H9 (cell line): ENCODE data around the gene TJP3. TPM values are rescaled to one million over a fixed set of nuclear protein-coding genes. Genes with fewer than 3 reads are reported as not detected.

Experiments used
- DNase-seq: peaks from one replicate; pipeline ENCODE4 v3.0.0-alpha.2; 2017
- H2AFZ ChIP-seq: one replicate; pipeline ENCODE4 v1.6.1; 2013; ENCODE audit warnings: mild to moderate bottlenecking, low read length, control low read depth, moderate library complexity
- H2AK5ac ChIP-seq: 2 replicates; pipeline ENCODE4 v1.6.1; 2013; ENCODE audit warnings: low read length, control low read depth, mixed read lengths; ENCODE audit not compliant: insufficient read length
- H2BK120ac ChIP-seq: one replicate; pipeline ENCODE4 v1.6.1; 2013; ENCODE audit warnings: low read depth, mild to moderate bottlenecking, low read length, control low read depth, inconsistent platforms; ENCODE audit not compliant: poor library complexity, severe bottlenecking
- H2BK12ac ChIP-seq: 2 replicates; pipeline ENCODE4 v1.6.1; 2013; ENCODE audit warnings: low read length, control low read depth, mixed read lengths, low read depth; ENCODE audit not compliant: insufficient read length
- H2BK15ac ChIP-seq: 2 replicates; pipeline ENCODE4 v1.6.1; 2013; ENCODE audit warnings: low read depth, low read length, control low read depth
- H2BK20ac ChIP-seq: one replicate; pipeline ENCODE4 v1.6.1; 2013; ENCODE audit warnings: low read depth, mild to moderate bottlenecking, low read length, control low read depth, inconsistent platforms; ENCODE audit not compliant: poor library complexity, severe bottlenecking
- H2BK5ac ChIP-seq: 2 replicates; pipeline ENCODE4 v1.6.1; 2013; ENCODE audit warnings: low read length, control low read depth, mixed read lengths; ENCODE audit not compliant: insufficient read length
- H3K14ac ChIP-seq: 2 replicates; pipeline ENCODE4 v1.6.1; 2013; ENCODE audit warnings: low read length, control low read depth; ENCODE audit not compliant: insufficient read depth
- H3K18ac ChIP-seq: 2 replicates; pipeline ENCODE4 v1.6.1; 2013; ENCODE audit warnings: low read depth, mild to moderate bottlenecking, mixed read lengths, low read length, control low read depth; ENCODE audit not compliant: insufficient read length
- H3K23ac ChIP-seq: 2 replicates; pipeline ENCODE4 v1.6.1; 2013; ENCODE audit warnings: low read length, control low read depth, mixed read lengths, low read depth; ENCODE audit not compliant: insufficient read length
- H3K23me2 ChIP-seq: 2 replicates; pipeline ENCODE4 v1.6.1; 2013; ENCODE audit warnings: low read depth, mild to moderate bottlenecking, mixed read lengths, low read length, control low read depth; ENCODE audit not compliant: insufficient read length, poor library complexity, severe bottlenecking
- H3K27ac ChIP-seq: 2 replicates; pipeline ENCODE4 v1.5.1; 2013; ENCODE audit warnings: low read length, control low read depth, mixed read lengths, low read depth; ENCODE audit not compliant: insufficient read length
- H3K27me3 ChIP-seq: 2 replicates; pipeline ENCODE4 v1.6.1; 2013; ENCODE audit warnings: low read length, control low read depth, inconsistent platforms; ENCODE audit not compliant: insufficient read depth
- H3K4ac ChIP-seq: 2 replicates; pipeline ENCODE4 v1.6.1; 2013; ENCODE audit warnings: low read depth, mild to moderate bottlenecking, control low read depth, inconsistent platforms, low read length, moderate library complexity
- H3K4me1 ChIP-seq: 2 replicates; pipeline ENCODE4 v1.6.1; 2013; ENCODE audit warnings: low read length, control low read depth, inconsistent platforms; ENCODE audit not compliant: insufficient read depth
- H3K4me2 ChIP-seq: 2 replicates; pipeline ENCODE4 v1.6.1; 2013; ENCODE audit warnings: low read length, control low read depth, mixed read lengths; ENCODE audit not compliant: insufficient read length, insufficient read depth
- H3K56ac ChIP-seq: 2 replicates; pipeline ENCODE4 v1.6.1; 2013; ENCODE audit warnings: low read depth, mild to moderate bottlenecking, mixed read lengths, low read length, control low read depth; ENCODE audit not compliant: insufficient read length
- H3K79me1 ChIP-seq: 2 replicates; pipeline ENCODE4 v1.6.1; 2013; ENCODE audit warnings: low read depth, mild to moderate bottlenecking, moderate library complexity, low read length, control low read depth, inconsistent platforms; ENCODE audit not compliant: insufficient read depth, poor library complexity, severe bottlenecking
- H3K79me2 ChIP-seq: 2 replicates; pipeline ENCODE4 v1.6.1; 2013; ENCODE audit warnings: low read length, control low read depth, inconsistent platforms; ENCODE audit not compliant: insufficient read depth
- H3K9ac ChIP-seq: 2 replicates; pipeline ENCODE4 v1.6.1; 2013; ENCODE audit warnings: low read length, control low read depth, mixed read lengths; ENCODE audit not compliant: insufficient read length; ENCODE audit errors: extremely low read depth
- H3K9me3 ChIP-seq: one replicate; pipeline ENCODE4 v1.6.1; 2013; ENCODE audit warnings: low read depth, low read length, inconsistent platforms; ENCODE audit not compliant: control insufficient read depth
- H3T11ph ChIP-seq: one replicate; pipeline ENCODE4 v1.6.1; 2013; ENCODE audit warnings: mild to moderate bottlenecking, low read length, control low read depth, inconsistent platforms
- H4K20me1 ChIP-seq: one replicate; pipeline ENCODE4 v1.6.1; 2013; ENCODE audit not compliant: control insufficient read depth, insufficient read length, insufficient read depth
- H4K5ac ChIP-seq: 2 replicates; pipeline ENCODE4 v1.6.1; 2013; ENCODE audit warnings: low read depth, mild to moderate bottlenecking, mixed read lengths, low read length, control low read depth; ENCODE audit not compliant: insufficient read length
- H4K8ac ChIP-seq: replicated peaks from 2 replicates; pipeline ENCODE4 v1.6.1; 2013; ENCODE audit warnings: low read length, control low read depth, mixed read lengths, low read depth; ENCODE audit not compliant: insufficient read length
- H4K91ac ChIP-seq: 2 replicates; pipeline ENCODE4 v1.6.1; 2013; ENCODE audit warnings: low read depth, mild to moderate bottlenecking, moderate library complexity, mixed read lengths, low read length, control low read depth; ENCODE audit not compliant: insufficient read length
- H3K27ac Mint-ChIP-seq, 3 experiments: 2 replicates in 2 of 3; 3 replicates in 1 of 3; pipeline ENCODE4 v1.8.0; 2020 to 2021; ENCODE audit warnings: mixed read lengths in 3 of 3, mild to moderate bottlenecking in 1 of 3, moderate library complexity in 1 of 3
- H3K27me3 Mint-ChIP-seq: 2 replicates; pipeline ENCODE4 v1.8.0; 2021; ENCODE audit warnings: low read depth, mild to moderate bottlenecking, moderate library complexity, mixed read lengths
- H3K36me3 Mint-ChIP-seq, 3 experiments: 2 replicates in 2 of 3; 3 replicates in 1 of 3; pipeline ENCODE4 v1.8.0; 2020 to 2021; ENCODE audit warnings: low read depth in 3 of 3, mixed read lengths in 3 of 3; ENCODE audit not compliant: insufficient read depth in 1 of 3
- H3K4me1 Mint-ChIP-seq, 2 experiments: 2 replicates each; pipeline ENCODE4 v1.8.0; 2020; ENCODE audit warnings: mixed read lengths in 2 of 2
- H3K4me3 Mint-ChIP-seq, 2 experiments: 2 replicates in 1 of 2; 3 replicates in 1 of 2; pipeline ENCODE4 v1.8.0; 2020 to 2021; ENCODE audit warnings: mild to moderate bottlenecking in 2 of 2, mixed read lengths in 2 of 2, moderate library complexity in 1 of 2
- H3K9me3 Mint-ChIP-seq, 2 experiments: 2 replicates in 1 of 2; 3 replicates in 1 of 2; pipeline ENCODE4 v1.8.0; 2020; ENCODE audit warnings: mild to moderate bottlenecking in 2 of 2, mixed read lengths in 2 of 2, moderate library complexity in 1 of 2
- CTCF ChIP-seq: fragments of 200-600 bp; sonication (generic); conservative IDR thresholded peaks from 3 replicates; pipeline ENCODE4 v1.8.0; 2021; ENCODE audit warnings: antibody characterized with exemption, mild to moderate bottlenecking
- WGBS: extraction: QIAGEN DNeasy Blood & Tissue Kit; methylation state at CpG from one replicate; pipeline ENCODE4 v1.1.7; 2013; ENCODE audit warnings: missing lambda C conversion rate, low lambda C conversion rate, mixed read lengths; ENCODE audit not compliant: insufficient read length; ENCODE audit errors: extremely low coverage; 5-methylcytosine and 5-hydroxymethylcytosine counted together
- total RNA-seq: library from RNA; stranded (reverse); gene quantifications from 2 replicates; pipeline ENCODE4 v1.2.1, GENCODE V29; 2021

TJP3 gene
- total RNA-seq, 1 experiment from 2014 or later = 27.3 TPM

- Histone ChIP-seq H2BK12ac (no peak overlapping the region), H2BK15ac (no peak overlapping the region), H4K5ac (no peak overlapping the region), H4K91ac (no peak overlapping the region), H3K27ac (no peak overlapping the region), H3K79me1 (no peaks in the 10 kb centered on the region), H2BK20ac (no peak overlapping the region), H3K9me3 (no peaks in the 10 kb centered on the region), H3K18ac (no peak overlapping the region), H3K23me2 (peaks cover 8% of the 10 kb centered on the region), H3K23ac (no peak overlapping the region), H4K8ac (no peak overlapping the region), H3K56ac (no peak overlapping the region), H2AFZ (no peak overlapping the region), H3K79me2 (peaks cover 17% of the 10 kb centered on the region; the same call in 1 of the 2 replicates), H3K27me3 (no peaks in the 10 kb centered on the region), H3K9ac (no peak overlapping the region), H3K4ac (no peak overlapping the region), H3K14ac (no peak overlapping the region), H2AK5ac (no peak overlapping the region), H3T11ph (no peak overlapping the region), H4K20me1 (no peaks in the 10 kb centered on the region), H3K4me2 (no peak overlapping the region), H3K4me1 (no peaks in the 10 kb centered on the region; the same call in 1 of the 2 replicates), H2BK5ac (no peak overlapping the region), H2BK120ac (no peak overlapping the region)
- Mint-ChIP-seq H3K9me3 (no peaks in the 10 kb centered on the region; a peak in 2 of 5 replicates), H3K4me3 (no peak overlapping the region), H3K27ac (no peak overlapping the region), H3K36me3 (peaks cover 0 to 11% (median 0%) of the 10 kb centered on the region in 3 experiments; a peak in 4 of 7 replicates), H3K4me1 (peaks cover 0 to 10% of the 10 kb centered on the region in 2 experiments; a peak in 2 of 4 replicates), H3K27me3 (no peaks in the 10 kb centered on the region)
- DNase-seq = no peak
- TF ChIP-seq CTCF = no peak
- no CpG with 5 or more reads among the region's 10 CpGs for WGBS
Measured at GRCh38 chr19:3696660-3696995, 11.6 kb upstream of the TJP3 start.
